ENCODE data around the gene CSTF2T. TPM values are rescaled to one million over a fixed set of nuclear protein-coding genes. Genes with fewer than 3 reads are reported as not detected.

Gene CSTF2T
- total RNA-seq, 1 experiment from 2014 or later = 27.5 TPM

DNA sequence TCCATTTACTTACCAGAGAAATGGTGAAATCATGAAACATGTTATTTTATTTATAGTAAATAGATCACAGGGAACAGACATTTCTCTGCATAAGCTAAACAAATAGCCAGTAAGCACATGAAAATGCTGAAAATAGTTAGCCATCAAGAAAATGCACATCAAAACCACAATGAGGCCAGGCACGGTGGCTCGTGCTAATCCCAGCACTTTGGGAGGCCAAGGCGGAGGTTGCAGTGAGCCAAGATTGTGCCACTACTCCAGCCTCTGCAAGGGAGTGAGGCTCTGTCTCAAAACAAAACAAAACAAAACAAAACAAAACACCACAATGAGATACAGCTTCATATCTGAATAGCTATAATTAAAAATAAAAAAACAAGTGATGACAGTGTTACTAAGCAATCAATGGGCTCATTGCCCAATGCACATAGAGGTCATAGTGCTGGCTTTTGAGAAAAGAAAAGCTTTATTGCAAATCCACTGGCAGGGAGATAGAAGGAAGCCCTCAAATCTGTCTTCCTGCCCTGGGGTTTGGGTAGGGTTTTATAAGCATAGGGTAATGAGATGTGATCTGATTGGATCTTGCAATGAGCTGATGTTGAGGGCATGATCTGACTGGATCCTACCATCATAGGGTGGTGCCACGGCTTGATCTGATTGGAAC lies 16.2 kb downstream of the CSTF2T start:
- ATAC-seq = peak; percentile 48; the same call in 1 of the 2 replicates
- DNase-seq (ENCODE audit: low spot score) = no peak
- Mint-ChIP-seq H3K9me3 (peaks cover 3% of the 10 kb centered on the region; the same call in 1 of the 2 replicates), H3K27me3 (ENCODE audit: low read depth) (no peaks in the 10 kb centered on the region), H3K4me1 (peaks cover 12% of the 10 kb centered on the region), H3K4me3 (no peak overlapping the region), H3K36me3 (peaks cover 2% of the 10 kb centered on the region; the same call in 1 of the 2 replicates), H3K27ac (no peak overlapping the region)
- ChIA-PET CTCF (no interaction called here), POLR2A (no interaction called here)
- no peak for TF ChIP-seq PRRX2 (CRISPR knock-in tag; IDR thresholded peaks at IDR 0.05)
- TF ChIP-seq, protein P1, sequence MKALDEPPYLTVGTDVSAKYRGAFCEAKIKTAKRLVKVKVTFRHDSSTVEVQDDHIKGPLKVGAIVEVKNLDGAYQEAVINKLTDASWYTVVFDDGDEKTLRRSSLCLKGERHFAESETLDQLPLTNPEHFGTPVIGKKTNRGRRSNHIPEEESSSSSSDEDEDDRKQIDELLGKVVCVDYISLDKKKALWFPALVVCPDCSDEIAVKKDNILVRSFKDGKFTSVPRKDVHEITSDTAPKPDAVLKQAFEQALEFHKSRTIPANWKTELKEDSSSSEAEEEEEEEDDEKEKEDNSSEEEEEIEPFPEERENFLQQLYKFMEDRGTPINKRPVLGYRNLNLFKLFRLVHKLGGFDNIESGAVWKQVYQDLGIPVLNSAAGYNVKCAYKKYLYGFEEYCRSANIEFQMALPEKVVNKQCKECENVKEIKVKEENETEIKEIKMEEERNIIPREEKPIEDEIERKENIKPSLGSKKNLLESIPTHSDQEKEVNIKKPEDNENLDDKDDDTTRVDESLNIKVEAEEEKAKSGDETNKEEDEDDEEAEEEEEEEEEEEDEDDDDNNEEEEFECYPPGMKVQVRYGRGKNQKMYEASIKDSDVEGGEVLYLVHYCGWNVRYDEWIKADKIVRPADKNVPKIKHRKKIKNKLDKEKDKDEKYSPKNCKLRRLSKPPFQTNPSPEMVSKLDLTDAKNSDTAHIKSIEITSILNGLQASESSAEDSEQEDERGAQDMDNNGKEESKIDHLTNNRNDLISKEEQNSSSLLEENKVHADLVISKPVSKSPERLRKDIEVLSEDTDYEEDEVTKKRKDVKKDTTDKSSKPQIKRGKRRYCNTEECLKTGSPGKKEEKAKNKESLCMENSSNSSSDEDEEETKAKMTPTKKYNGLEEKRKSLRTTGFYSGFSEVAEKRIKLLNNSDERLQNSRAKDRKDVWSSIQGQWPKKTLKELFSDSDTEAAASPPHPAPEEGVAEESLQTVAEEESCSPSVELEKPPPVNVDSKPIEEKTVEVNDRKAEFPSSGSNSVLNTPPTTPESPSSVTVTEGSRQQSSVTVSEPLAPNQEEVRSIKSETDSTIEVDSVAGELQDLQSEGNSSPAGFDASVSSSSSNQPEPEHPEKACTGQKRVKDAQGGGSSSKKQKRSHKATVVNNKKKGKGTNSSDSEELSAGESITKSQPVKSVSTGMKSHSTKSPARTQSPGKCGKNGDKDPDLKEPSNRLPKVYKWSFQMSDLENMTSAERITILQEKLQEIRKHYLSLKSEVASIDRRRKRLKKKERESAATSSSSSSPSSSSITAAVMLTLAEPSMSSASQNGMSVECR (CRISPR knock-in tag; IDR thresholded peaks at IDR 0.05; ENCODE audit: borderline replicate concordance) = no peak
- TF ChIP-seq NFYB (CRISPR knock-in tag; conservative IDR thresholded peaks at IDR 0.05; ENCODE audit: low read depth) = no peak
- no peak for TF ChIP-seq MYBL2 (CRISPR knock-in tag; IDR thresholded peaks at IDR 0.05)
- TF ChIP-seq, protein P2, sequence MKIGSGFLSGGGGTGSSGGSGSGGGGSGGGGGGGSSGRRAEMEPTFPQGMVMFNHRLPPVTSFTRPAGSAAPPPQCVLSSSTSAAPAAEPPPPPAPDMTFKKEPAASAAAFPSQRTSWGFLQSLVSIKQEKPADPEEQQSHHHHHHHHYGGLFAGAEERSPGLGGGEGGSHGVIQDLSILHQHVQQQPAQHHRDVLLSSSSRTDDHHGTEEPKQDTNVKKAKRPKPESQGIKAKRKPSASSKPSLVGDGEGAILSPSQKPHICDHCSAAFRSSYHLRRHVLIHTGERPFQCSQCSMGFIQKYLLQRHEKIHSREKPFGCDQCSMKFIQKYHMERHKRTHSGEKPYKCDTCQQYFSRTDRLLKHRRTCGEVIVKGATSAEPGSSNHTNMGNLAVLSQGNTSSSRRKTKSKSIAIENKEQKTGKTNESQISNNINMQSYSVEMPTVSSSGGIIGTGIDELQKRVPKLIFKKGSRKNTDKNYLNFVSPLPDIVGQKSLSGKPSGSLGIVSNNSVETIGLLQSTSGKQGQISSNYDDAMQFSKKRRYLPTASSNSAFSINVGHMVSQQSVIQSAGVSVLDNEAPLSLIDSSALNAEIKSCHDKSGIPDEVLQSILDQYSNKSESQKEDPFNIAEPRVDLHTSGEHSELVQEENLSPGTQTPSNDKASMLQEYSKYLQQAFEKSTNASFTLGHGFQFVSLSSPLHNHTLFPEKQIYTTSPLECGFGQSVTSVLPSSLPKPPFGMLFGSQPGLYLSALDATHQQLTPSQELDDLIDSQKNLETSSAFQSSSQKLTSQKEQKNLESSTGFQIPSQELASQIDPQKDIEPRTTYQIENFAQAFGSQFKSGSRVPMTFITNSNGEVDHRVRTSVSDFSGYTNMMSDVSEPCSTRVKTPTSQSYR (CRISPR knock-in tag; IDR thresholded peaks at IDR 0.05) = no peak
- TF ChIP-seq, protein P3, sequence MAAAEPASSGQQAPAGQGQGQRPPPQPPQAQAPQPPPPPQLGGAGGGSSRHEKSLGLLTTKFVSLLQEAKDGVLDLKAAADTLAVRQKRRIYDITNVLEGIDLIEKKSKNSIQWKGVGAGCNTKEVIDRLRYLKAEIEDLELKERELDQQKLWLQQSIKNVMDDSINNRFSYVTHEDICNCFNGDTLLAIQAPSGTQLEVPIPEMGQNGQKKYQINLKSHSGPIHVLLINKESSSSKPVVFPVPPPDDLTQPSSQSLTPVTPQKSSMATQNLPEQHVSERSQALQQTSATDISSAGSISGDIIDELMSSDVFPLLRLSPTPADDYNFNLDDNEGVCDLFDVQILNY (CRISPR knock-in tag; IDR thresholded peaks at IDR 0.05) = no peak
- TF ChIP-seq, protein P4, sequence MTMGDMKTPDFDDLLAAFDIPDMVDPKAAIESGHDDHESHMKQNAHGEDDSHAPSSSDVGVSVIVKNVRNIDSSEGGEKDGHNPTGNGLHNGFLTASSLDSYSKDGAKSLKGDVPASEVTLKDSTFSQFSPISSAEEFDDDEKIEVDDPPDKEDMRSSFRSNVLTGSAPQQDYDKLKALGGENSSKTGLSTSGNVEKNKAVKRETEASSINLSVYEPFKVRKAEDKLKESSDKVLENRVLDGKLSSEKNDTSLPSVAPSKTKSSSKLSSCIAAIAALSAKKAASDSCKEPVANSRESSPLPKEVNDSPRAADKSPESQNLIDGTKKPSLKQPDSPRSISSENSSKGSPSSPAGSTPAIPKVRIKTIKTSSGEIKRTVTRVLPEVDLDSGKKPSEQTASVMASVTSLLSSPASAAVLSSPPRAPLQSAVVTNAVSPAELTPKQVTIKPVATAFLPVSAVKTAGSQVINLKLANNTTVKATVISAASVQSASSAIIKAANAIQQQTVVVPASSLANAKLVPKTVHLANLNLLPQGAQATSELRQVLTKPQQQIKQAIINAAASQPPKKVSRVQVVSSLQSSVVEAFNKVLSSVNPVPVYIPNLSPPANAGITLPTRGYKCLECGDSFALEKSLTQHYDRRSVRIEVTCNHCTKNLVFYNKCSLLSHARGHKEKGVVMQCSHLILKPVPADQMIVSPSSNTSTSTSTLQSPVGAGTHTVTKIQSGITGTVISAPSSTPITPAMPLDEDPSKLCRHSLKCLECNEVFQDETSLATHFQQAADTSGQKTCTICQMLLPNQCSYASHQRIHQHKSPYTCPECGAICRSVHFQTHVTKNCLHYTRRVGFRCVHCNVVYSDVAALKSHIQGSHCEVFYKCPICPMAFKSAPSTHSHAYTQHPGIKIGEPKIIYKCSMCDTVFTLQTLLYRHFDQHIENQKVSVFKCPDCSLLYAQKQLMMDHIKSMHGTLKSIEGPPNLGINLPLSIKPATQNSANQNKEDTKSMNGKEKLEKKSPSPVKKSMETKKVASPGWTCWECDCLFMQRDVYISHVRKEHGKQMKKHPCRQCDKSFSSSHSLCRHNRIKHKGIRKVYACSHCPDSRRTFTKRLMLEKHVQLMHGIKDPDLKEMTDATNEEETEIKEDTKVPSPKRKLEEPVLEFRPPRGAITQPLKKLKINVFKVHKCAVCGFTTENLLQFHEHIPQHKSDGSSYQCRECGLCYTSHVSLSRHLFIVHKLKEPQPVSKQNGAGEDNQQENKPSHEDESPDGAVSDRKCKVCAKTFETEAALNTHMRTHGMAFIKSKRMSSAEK (CRISPR knock-in tag; IDR thresholded peaks at IDR 0.05; ENCODE audit: borderline replicate concordance) = no peak
- no peak for TF ChIP-seq KAT7 (CRISPR knock-in tag; IDR thresholded peaks at IDR 0.05; ENCODE audit: borderline replicate concordance)
- no peak for TF ChIP-seq CREM (CRISPR knock-in tag; IDR thresholded peaks at IDR 0.05)
- no peak for TF ChIP-seq JUN (CRISPR knock-in tag; IDR thresholded peaks at IDR 0.05)
- no peak for TF ChIP-seq NFE2L1 (CRISPR knock-in tag; IDR thresholded peaks at IDR 0.05)
- no peak for TF ChIP-seq ZNF138 (CRISPR knock-in tag; conservative IDR thresholded peaks at IDR 0.05)
- no peak for TF ChIP-seq RORB (CRISPR knock-in tag; IDR thresholded peaks at IDR 0.05)
- no peak for TF ChIP-seq ZNF317 (CRISPR knock-in tag; IDR thresholded peaks at IDR 0.05; ENCODE audit: borderline replicate concordance, low read depth)
- TF ChIP-seq, protein P5, sequence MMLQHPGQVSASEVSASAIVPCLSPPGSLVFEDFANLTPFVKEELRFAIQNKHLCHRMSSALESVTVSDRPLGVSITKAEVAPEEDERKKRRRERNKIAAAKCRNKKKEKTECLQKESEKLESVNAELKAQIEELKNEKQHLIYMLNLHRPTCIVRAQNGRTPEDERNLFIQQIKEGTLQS (CRISPR knock-in tag; conservative IDR thresholded peaks at IDR 0.05) = no peak
- TF ChIP-seq, protein P6, sequence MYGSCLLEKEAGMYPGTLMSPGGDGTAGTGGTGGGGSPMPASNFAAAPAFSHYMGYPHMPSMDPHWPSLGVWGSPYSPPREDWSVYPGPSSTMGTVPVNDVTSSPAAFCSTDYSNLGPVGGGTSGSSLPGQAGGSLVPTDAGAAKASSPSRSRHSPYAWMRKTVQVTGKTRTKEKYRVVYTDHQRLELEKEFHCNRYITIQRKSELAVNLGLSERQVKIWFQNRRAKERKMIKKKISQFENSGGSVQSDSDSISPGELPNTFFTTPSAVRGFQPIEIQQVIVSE (CRISPR knock-in tag; IDR thresholded peaks at IDR 0.05; ENCODE audit: borderline replicate concordance) = no peak
- TF ChIP-seq SMAD4 (CRISPR knock-in tag; IDR thresholded peaks at IDR 0.05) = no peak
- no peak for TF ChIP-seq HMGA2 (CRISPR knock-in tag; IDR thresholded peaks at IDR 0.05)
- no peak for TF ChIP-seq ZNF232 (CRISPR knock-in tag; IDR thresholded peaks at IDR 0.05)
- no peak for TF ChIP-seq TCF7 (CRISPR knock-in tag; IDR thresholded peaks at IDR 0.05; ENCODE audit: low read depth)

All from WTC11 (cell line).